Hypothalamus (tissue), 51 donors: ENCODE data around the gene CAMKK1.

ENCODE experiments used
- DNase-seq, 51 donors: peaks; one replicate each; lab custom pipeline; 2025; lab: John Stamatoyannopoulos, UW

CAMKK1 gene

DNA sequence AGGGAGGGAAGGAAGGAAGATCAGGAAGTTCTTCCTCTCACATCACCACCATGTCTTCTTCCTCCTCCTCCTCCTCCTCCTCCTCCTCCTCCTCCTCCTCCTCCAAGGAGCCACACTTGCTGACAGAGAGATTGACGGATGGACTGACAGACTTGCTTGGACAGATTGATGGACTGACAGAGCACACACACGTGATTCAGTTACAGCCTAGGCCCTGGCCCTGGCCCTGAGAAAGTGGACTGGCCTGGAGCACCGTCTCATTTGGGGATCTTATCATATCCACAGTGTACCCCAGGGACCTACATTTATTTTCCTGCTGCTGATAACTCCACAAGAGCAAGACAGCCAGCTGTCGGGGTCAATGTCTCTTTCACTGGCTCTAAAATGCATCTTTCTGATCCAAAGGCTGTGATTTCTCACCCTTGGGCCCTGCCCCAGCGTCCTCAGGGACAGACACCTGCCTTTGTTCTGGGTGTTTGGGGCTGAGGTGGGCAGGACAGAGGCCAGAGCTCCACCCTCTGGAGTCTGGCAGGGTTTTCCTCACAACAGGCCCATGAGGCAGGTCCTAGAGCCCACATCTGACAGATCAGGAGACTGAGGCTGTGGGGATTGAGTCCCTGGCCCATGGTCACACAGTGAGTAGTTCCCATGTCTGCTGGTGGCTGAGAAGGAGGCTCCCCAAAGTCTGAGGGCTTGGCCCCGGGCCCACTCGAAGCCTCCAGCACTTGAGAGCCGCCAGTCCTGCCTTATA is 25.7 kb upstream of the CAMKK1 start:
- no peak for DNase-seq

- DNase-seq: no peak
Observed at GRCh38 chr17:3917391-3917931, 24.6 kb upstream of the CAMKK1 start.

- DNase-seq: no peak
Observed at GRCh38 chr17:3916825-3917224, 24.0 kb upstream of the CAMKK1 start.

- peak in 2 of 51 donors; percentile 5 to 11 for DNase-seq
Observed at GRCh38 chr17:3915995-3916696, 23.3 kb upstream of the CAMKK1 start, which contains the start of gene P2RX1. Gene P2RX1, minus strand, starts transcription at chr17:3916465. Its CDS starts 240 bp downstream, at chr17:3916225.

- no peak for DNase-seq
Observed at GRCh38 chr17:3915581-3915994, 22.7 kb upstream of the CAMKK1 start.

GRCh38 chr17:3914312-3914670 is 21.4 kb upstream of the CAMKK1 start:
- peak in 1 of 51 donors; percentile 31 for DNase-seq

DNA sequence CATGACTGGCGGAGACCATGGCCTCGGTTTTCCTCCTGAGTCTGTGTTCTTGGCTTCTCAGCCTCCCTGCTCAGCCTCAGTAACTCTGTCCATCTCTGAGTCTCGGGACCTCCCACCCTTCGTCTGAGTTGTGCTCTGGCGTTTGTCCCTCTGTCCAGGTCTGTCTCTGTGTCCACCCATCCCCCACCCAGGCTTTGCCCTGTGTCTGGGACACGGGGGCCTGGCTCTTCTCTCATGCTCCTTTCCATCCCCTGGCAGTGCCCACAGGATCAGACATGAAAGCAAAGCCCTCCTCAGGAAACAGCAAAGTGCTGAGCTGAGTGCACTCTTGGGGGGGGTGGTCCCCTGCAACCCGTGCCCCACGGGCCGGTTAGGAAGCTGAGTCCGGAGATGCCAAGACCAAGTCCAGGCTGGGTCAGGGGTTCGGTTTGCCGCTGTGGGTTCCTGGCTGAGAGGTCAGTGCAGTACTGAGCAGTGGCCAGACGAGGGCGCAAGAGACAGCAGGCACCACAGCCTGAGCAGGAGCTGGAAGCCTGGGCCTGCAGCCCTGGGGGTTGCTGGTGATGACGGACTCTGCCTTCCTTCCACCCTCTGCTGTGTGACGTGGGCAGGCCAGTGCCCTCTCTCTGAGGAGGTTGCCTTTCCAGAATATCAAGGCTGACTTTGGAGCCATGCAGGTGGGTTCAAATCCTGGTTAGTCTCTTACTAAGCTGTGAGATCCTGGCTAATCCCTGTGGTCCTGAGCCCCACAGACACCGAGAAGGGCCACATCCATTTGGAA is 20.9 kb upstream of the CAMKK1 start:
- DNase-seq: peak in 50 of 51 donors; percentile 17 to 87 (median 62)

DNA sequence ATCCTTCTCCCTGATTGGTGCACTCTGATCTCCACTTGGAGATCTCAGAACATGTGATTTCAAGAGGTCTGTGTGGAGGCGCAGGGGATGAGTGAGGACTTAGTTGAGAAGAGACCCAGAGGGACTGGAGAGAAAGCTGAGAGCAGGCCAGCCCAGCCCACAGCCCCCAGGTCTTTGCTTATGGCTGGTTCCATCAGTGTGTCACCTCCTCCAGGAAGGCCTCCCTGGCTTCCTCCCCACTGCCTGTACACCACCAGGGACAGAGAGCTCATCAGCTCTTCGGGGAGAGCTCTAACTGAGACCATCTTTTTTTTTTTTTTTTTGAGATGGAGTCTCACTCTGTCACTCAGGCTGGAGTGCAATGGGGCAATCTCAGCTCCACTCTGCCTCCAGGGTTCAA is 20.0 kb upstream of the CAMKK1 start:
- no peak for DNase-seq

- DNase-seq: no peak
Observed at GRCh38 chr17:3911271-3912053, 18.6 kb upstream of the CAMKK1 start.

DNA sequence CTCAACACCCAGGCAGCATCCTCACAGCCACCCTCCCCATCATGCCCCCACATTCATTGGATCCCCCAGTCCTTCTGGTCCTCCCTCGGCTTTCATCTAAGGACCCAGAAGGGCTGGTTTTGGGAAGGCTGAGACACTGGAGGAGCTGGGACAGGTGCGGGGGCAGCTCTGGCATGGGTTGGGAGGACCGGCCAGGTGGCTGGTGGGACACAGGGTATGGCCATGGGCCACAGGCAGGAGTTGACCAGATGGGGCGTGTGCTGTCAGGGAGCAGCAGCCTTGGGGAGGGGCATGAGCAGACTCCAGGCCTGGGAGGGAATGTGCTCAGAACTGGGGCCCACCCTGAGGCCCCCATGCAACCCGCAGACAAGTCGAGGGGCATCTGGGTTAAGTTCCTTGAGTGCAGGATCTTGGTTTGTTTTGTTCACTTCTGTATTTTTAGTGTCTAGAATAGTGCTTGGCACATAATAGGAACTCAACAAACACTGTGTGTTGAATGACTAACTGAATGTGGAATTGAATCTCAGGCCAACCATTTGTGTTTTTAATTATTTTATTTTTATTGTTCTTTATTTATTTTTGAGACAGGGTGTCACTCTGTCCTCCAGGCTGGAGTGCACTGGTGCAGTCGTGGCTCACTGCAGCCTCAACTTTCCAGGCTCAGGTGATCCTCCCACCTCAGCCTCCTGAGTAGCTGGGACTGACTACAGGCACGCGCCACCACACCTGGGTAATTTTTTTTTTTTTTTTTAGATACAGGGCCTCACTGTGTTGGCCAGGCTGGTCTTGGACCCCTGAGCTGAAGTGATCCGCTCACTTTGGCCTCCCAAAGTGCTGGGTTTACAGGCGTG is 17.8 kb upstream of the CAMKK1 start:
- no peak for DNase-seq

- no peak for DNase-seq
Observed at GRCh38 chr17:3909257-3909656, 16.4 kb upstream of the CAMKK1 start.

GRCh38 chr17:3907483-3908216 is 14.8 kb upstream of the CAMKK1 start:
- no peak for DNase-seq

GRCh38 chr17:3906881-3907280 is 14.0 kb upstream of the CAMKK1 start:
- DNase-seq: no peak

GRCh38 chr17:3905017-3905520 is 12.2 kb upstream of the CAMKK1 start:
- DNase-seq: no peak

DNA sequence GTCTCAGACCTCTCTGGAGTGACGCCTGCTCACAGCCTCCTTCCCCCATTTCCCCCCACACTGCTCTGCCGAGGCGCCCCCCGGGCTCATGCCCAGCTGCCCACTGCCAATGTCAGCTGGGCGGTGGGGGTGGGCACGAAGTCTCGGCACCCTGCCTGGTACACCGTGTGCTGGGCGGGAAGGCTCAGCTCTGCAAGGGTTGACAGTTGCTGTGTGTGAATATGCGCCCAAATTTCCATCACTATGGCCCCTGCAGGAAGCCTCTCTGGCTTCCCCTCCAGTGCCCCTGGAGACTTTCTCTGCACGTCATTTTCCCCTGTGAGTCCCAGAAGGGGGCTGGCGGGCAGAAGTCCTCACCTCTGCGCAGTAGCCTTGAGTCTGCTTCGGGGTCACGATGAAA is 11.6 kb upstream of the CAMKK1 start:
- no peak for DNase-seq

GRCh38 chr17:3903881-3904290 is 11.0 kb upstream of the CAMKK1 start:
- no peak for DNase-seq

- no peak for DNase-seq
Observed at GRCh38 chr17:3903051-3903825, 10.4 kb upstream of the CAMKK1 start.

DNA sequence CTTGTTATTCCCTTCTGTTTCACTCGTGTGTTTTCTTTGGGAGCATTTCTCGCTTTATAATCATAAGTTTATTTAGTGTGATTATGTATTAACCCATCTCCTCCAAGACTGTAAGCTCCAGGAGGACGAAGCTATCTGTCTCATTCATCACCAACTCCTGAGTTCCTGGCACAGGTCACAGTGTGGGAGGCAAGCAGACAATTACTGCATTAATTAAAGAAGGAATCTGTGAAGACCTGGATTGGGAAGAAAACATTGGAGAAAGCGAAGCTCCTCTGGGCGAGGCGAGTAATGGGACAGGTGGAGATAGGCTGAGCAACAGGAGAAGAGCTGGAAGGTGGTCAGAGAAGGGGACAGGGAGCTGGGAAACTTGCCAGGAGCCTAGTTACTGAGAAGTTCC is 7.8 kb upstream of the CAMKK1 start:
- no peak for DNase-seq
